ENCODE results near the gene RHD.
"Not testable (repeated sequence)": the region's sequence is repeated elsewhere in the genome, so short reads cannot be mapped to it uniquely, and the experiment has no call there.

RHD gene
- long read RNA-seq: 0 reads

DNA sequence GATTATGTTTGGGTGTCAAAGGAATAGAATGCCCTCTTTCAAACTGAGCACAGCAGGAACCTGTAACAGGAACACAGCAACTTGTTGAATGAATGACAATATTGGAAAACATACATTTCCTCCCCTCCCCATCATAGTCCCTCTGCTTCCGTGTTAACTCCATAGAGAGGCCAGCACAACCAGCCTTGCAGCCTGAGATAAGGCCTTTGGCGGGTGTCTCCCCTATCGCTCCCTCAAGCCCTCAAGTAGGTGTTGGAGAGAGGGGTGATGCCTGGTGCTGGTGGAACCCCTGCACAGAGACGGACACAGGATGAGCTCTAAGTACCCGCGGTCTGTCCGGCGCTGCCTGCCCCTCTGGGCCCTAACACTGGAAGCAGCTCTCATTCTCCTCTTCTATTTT is at the start of gene RHD:
Gene RHD, plus strand, starts transcription at position 272 of the 400 bp plus-strand sequence. Its CDS starts 39 bp downstream, at position 311.
- not testable (repeated sequence) for H3K4me3 ChIP-seq (replicated peaks; ENCODE audit: insufficient read depth, low read length); DNase-seq (ENCODE audit: low read depth in 1 of 2, low spot score in 1 of 2); H3K27me3 ChIP-seq (ENCODE audit: insufficient read depth, poor library complexity, severe bottlenecking); H3K27ac ChIP-seq (replicated peaks)

DNA sequence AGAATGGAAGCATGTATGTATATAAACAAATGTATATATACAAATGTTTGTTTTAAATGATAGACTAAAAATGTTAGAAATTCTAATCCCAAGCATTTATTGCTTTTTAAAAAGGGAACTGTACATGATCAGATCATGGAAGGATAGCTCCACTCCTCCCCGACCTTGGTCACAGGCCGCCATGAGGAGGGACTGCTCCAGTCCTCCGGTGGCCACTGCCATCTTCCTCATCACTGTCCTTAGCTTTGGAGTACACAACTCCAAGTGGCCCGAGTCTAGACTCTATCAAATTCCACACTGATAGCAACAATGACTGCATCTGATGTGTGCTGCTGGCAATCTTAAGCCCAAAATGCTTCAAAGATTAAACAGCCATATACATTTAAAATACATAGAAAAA is 49.7 kb upstream of the RHD start:
- TF ChIP-seq, protein P1, sequence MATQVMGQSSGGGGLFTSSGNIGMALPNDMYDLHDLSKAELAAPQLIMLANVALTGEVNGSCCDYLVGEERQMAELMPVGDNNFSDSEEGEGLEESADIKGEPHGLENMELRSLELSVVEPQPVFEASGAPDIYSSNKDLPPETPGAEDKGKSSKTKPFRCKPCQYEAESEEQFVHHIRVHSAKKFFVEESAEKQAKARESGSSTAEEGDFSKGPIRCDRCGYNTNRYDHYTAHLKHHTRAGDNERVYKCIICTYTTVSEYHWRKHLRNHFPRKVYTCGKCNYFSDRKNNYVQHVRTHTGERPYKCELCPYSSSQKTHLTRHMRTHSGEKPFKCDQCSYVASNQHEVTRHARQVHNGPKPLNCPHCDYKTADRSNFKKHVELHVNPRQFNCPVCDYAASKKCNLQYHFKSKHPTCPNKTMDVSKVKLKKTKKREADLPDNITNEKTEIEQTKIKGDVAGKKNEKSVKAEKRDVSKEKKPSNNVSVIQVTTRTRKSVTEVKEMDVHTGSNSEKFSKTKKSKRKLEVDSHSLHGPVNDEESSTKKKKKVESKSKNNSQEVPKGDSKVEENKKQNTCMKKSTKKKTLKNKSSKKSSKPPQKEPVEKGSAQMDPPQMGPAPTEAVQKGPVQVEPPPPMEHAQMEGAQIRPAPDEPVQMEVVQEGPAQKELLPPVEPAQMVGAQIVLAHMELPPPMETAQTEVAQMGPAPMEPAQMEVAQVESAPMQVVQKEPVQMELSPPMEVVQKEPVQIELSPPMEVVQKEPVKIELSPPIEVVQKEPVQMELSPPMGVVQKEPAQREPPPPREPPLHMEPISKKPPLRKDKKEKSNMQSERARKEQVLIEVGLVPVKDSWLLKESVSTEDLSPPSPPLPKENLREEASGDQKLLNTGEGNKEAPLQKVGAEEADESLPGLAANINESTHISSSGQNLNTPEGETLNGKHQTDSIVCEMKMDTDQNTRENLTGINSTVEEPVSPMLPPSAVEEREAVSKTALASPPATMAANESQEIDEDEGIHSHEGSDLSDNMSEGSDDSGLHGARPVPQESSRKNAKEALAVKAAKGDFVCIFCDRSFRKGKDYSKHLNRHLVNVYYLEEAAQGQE (IDR thresholded peaks at IDR 0.05; ENCODE audit: insufficient replicate concordance, low read depth): no peak
- TF ChIP-seq, protein P2, sequence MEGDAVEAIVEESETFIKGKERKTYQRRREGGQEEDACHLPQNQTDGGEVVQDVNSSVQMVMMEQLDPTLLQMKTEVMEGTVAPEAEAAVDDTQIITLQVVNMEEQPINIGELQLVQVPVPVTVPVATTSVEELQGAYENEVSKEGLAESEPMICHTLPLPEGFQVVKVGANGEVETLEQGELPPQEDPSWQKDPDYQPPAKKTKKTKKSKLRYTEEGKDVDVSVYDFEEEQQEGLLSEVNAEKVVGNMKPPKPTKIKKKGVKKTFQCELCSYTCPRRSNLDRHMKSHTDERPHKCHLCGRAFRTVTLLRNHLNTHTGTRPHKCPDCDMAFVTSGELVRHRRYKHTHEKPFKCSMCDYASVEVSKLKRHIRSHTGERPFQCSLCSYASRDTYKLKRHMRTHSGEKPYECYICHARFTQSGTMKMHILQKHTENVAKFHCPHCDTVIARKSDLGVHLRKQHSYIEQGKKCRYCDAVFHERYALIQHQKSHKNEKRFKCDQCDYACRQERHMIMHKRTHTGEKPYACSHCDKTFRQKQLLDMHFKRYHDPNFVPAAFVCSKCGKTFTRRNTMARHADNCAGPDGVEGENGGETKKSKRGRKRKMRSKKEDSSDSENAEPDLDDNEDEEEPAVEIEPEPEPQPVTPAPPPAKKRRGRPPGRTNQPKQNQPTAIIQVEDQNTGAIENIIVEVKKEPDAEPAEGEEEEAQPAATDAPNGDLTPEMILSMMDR (IDR thresholded peaks at IDR 0.05; ENCODE audit: insufficient read depth, low read length): no peak
- no peak for TF ChIP-seq SPI1 (IDR thresholded peaks at IDR 0.05; ENCODE audit: borderline replicate concordance, low read depth)
- no peak for TF ChIP-seq GABPA (IDR thresholded peaks at IDR 0.05; ENCODE audit: low read depth)
- TF ChIP-seq POLR2AphosphoS5 (IDR thresholded peaks at IDR 0.05; ENCODE audit: low read depth): no peak
- no peak for DNase-seq (ENCODE audit: low read depth in 1 of 2, low spot score in 1 of 2)
- Histone ChIP-seq H3K27ac (replicated peaks) (no peak overlapping the region), H3K27me3 (ENCODE audit: insufficient read depth, poor library complexity, severe bottlenecking) (no peaks in the 10 kb centered on the region), H3K4me3 (replicated peaks; ENCODE audit: insufficient read depth, low read length) (no peak overlapping the region)

DNA sequence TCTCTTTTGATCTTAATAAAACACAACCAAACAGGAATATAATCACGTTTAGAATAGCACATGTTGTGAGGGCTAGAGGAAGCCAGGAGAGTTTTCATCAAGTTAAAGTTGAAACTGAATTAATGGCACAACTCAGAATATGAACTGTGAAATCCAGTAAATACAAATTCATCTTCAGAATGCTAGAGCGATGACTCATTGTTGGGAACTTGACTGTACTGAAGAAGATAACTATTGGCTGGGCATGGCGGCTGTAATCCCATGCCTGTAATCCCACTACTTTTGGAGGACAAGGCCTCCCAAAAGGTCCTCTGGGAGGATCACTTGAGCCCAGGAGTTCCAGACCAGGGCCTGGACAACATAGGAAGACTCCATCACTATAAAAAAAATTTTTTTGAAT is 48.8 kb upstream of the RHD start:
- DNase-seq (ENCODE audit: low read depth in 1 of 2, low spot score in 1 of 2): no peak
- Histone ChIP-seq H3K27ac (replicated peaks) (no peak overlapping the region), H3K4me3 (replicated peaks; ENCODE audit: insufficient read depth, low read length) (no peak overlapping the region), H3K27me3 (ENCODE audit: insufficient read depth, poor library complexity, severe bottlenecking) (no peaks in the 10 kb centered on the region)
- TF ChIP-seq, protein P1 (IDR thresholded peaks at IDR 0.05; ENCODE audit: insufficient replicate concordance, low read depth): no peak
- TF ChIP-seq GABPA (IDR thresholded peaks at IDR 0.05; ENCODE audit: low read depth) (no peak), POLR2AphosphoS5 (IDR thresholded peaks at IDR 0.05; ENCODE audit: low read depth) (no peak), SPI1 (IDR thresholded peaks at IDR 0.05; ENCODE audit: borderline replicate concordance, low read depth) (no peak)
- TF ChIP-seq, protein P2 (IDR thresholded peaks at IDR 0.05; ENCODE audit: insufficient read depth, low read length): no peak

DNA sequence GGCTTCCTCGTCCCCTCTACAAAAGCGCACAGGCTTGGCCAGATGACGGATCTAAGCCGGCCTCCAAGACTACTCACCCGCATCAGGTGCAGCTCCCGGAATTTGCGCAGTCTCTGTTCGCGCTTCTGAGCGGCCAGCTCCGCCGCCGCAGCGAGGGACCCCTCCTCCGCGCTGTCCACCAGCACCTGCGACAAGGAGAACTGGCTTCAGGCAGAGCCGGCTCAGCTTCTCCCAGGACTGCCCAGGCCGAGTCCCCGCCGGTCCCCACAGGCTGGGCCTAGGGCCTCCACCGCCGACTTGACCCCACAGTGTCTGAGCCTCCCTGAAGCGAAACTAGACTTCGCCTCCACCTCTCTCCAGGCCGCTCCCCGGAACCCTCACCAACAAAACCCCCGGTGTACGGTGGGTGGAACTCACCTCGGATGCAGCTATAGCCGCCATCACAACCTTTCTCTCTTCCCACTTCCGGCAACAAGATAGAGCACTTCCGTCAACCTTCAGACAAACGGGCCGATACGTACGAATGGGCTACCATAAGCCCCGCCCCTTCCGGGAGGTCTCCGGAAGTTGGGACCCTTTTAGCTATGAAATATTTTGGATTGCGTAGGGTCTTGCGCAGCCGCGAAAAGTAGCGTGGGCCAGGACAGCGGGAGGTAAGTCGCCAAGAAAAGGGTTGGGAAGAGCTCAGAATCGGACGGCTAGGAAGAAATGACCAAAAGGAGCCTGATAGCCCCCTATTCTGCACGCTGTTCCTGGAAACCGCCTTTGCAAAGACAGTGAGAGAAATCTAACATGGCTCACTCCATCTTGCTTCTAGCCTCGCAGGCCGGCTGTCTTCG is 40.1 kb upstream of the RHD start, which contains the start of gene SYF2:
Gene SYF2, minus strand, starts transcription at position 476 of the 839 bp plus-strand sequence. Its CDS starts 35 bp downstream, at position 441.
- TF ChIP-seq, protein P1 (IDR thresholded peaks at IDR 0.05; ENCODE audit: insufficient replicate concordance, low read depth): peak; percentile 70
- TF ChIP-seq GABPA (IDR thresholded peaks at IDR 0.05; ENCODE audit: low read depth) (peak; percentile 91), POLR2AphosphoS5 (IDR thresholded peaks at IDR 0.05; ENCODE audit: low read depth) (peak; percentile 71), SPI1 (IDR thresholded peaks at IDR 0.05; ENCODE audit: borderline replicate concordance, low read depth) (peak; percentile 62; the same call in 1 of the 2 replicates)
- TF ChIP-seq, protein P2 (IDR thresholded peaks at IDR 0.05; ENCODE audit: insufficient read depth, low read length): no peak
- peak within 1 kb of the TSS; percentile 91 for H3K27ac ChIP-seq (replicated peaks)

More for the DNA sequence above, 40.1 kb upstream of the RHD start, which contains the start of gene SYF2:
- Histone ChIP-seq H3K4me3 (replicated peaks; ENCODE audit: insufficient read depth, low read length) (peak within 1 kb of the TSS; percentile 96), H3K27me3 (ENCODE audit: insufficient read depth, poor library complexity, severe bottlenecking) (no peaks in the 10 kb centered on the region)
- peak; percentile 91 to 95 for DNase-seq (ENCODE audit: low read depth in 1 of 2, low spot score in 1 of 2)

Data from HL-60 (cell line).